Measurements from ENCODE around the gene DBX1.

DBX1 gene

GRCh38 chr11:20120134-20120925, 39.9 kb downstream of the DBX1 start:
- no peak for DNase-seq

- DNase-seq = no peak
Measured at GRCh38 chr11:20119315-20119714, 41.0 kb downstream of the DBX1 start.

GRCh38 chr11:20118209-20118608, 42.1 kb downstream of the DBX1 start:
- no peak for DNase-seq

- no peak for DNase-seq
Measured at GRCh38 chr11:20117291-20117690, 43.0 kb downstream of the DBX1 start.

GRCh38 chr11:20116825-20117224, 43.5 kb downstream of the DBX1 start:
- no peak for DNase-seq

- no peak for DNase-seq
Measured at GRCh38 chr11:20114588-20114987, 45.7 kb downstream of the DBX1 start.

GRCh38 chr11:20113149-20113438, 47.2 kb downstream of the DBX1 start:
- DNase-seq = no peak

- no peak for DNase-seq
Measured at GRCh38 chr11:20112291-20113148, 47.8 kb downstream of the DBX1 start.

GRCh38 chr11:20111871-20112270, 48.4 kb downstream of the DBX1 start:
- no peak for DNase-seq

GRCh38 chr11:20110908-20111669, 49.2 kb downstream of the DBX1 start:
- DNase-seq = peak; percentile 79

GRCh38 chr11:20109731-20110445, 50.4 kb downstream of the DBX1 start:
- no peak for DNase-seq

All from NCI-H146 (cell line).